Thyroid gland (tissue), 4 donors: ENCODE measurements around the gene GHRHR. TPM values are rescaled to one million over a fixed set of nuclear protein-coding genes. Genes with fewer than 3 reads are reported as not detected.

ENCODE experiments used
- DNase-seq, 2 donors: peaks; one replicate each; pipeline ENCODE4 v3.0.0-alpha.2; 2019
- H3K27ac ChIP-seq, 3 donors: fragments of 200-600 bp; sonication (generic); 1 replicate in 2 of 3; 2 replicates in 1 of 3; pipeline ENCODE4 v1.5.1; 2016 to 2019; ENCODE audit warnings: mild to moderate bottlenecking in 1 of 3, moderate library complexity in 1 of 3
- H3K27me3 ChIP-seq: fragments of 200-600 bp; sonication (generic); one replicate; pipeline ENCODE4 v1.5.1; 2019
- H3K36me3 ChIP-seq, 2 donors: fragments of 200-600 bp; sonication (generic); one replicate each; pipeline ENCODE4 v1.5.1; 2016 to 2019
- H3K4me1 ChIP-seq, 2 donors: fragments of 200-600 bp; sonication (generic); one replicate each; pipeline ENCODE4 v1.5.1; 2017 to 2019
- H3K4me3 ChIP-seq, 3 donors: fragments of 200-600 bp; sonication (generic); replicated peaks in 1 of 3; 1 replicate in 2 of 3; 2 replicates in 1 of 3; pipeline ENCODE4 v1.5.1; 2016; ENCODE audit warnings: mild to moderate bottlenecking in 1 of 3
- H3K9me3 ChIP-seq: fragments of 200-600 bp; sonication (generic); one replicate; pipeline ENCODE4 v1.5.1; 2017
- POLR2A ChIP-seq, 2 donors: fragments of 450-650 bp; IDR thresholded peaks; one replicate each; pipeline ENCODE4 v1.6.1; 2017; ENCODE audit warnings: antibody characterized with exemption in 2 of 2, mild to moderate bottlenecking in 2 of 2, moderate library complexity in 1 of 2
- WGBS, 2 donors: methylation state at CpG; one replicate each; pipeline ENCODE4 v1.1.5; 2017; 5-methylcytosine and 5-hydroxymethylcytosine counted together
- intact Hi-C: fragments of 100-400 bp; cut with DNase I; formaldehyde crosslinking; loops from one replicate; pipeline ENCODE4 v1.15.1; 2023
- total RNA-seq, 4 donors: library from RNA; depleted of rRNA; stranded (reverse); fragments of >200 nt; gene quantifications; one replicate each; pipeline ENCODE4 v1.2.3, GENCODE V29; 2016
- TF ChIP-seq, protein P1 (sequence below), 6 experiments: fragments of 200-600 bp in 3 of 6; fragments of 450-650 bp in 3 of 6; sonication (generic) in 3 of 6; IDR thresholded peaks; one replicate each; pipeline ENCODE4 v1.5.1; 2016 to 2019; ENCODE audit warnings: antibody characterized with exemption in 6 of 6, mild to moderate bottlenecking in 2 of 6, inconsistent platforms in 1 of 6, moderate library complexity in 1 of 6

The GHRHR gene
- total RNA-seq, 4 donors from 2014 or later, result 0.54 TPM; not detected in 3

GRCh38 chr7:30950197-30950596, 13.6 kb upstream of the GHRHR start:
- intact Hi-C loops, result no loop called here
- H3K36me3 ChIP-seq, result no peaks in the 10 kb centered on the region
- DNase-seq, result no peak
- no peaks in the 10 kb centered on the region for H3K27me3 ChIP-seq
- H3K9me3 ChIP-seq, result no peaks in the 10 kb centered on the region
- H3K4me3 ChIP-seq, result no peak overlapping the region
- no peaks in the 10 kb centered on the region for H3K4me1 ChIP-seq
- TF ChIP-seq, protein P1, sequence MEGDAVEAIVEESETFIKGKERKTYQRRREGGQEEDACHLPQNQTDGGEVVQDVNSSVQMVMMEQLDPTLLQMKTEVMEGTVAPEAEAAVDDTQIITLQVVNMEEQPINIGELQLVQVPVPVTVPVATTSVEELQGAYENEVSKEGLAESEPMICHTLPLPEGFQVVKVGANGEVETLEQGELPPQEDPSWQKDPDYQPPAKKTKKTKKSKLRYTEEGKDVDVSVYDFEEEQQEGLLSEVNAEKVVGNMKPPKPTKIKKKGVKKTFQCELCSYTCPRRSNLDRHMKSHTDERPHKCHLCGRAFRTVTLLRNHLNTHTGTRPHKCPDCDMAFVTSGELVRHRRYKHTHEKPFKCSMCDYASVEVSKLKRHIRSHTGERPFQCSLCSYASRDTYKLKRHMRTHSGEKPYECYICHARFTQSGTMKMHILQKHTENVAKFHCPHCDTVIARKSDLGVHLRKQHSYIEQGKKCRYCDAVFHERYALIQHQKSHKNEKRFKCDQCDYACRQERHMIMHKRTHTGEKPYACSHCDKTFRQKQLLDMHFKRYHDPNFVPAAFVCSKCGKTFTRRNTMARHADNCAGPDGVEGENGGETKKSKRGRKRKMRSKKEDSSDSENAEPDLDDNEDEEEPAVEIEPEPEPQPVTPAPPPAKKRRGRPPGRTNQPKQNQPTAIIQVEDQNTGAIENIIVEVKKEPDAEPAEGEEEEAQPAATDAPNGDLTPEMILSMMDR (IDR thresholded peaks at IDR 0.05), result no peak
- no peak overlapping the region for H3K27ac ChIP-seq

GRCh38 chr7:30954914-30955313, 8.8 kb upstream of the GHRHR start:
- 65 to 66% methylated on average over 4 of the region's 4 CpGs for WGBS, 2 donors
- H3K4me3 ChIP-seq, result no peak overlapping the region
- H3K36me3 ChIP-seq, result no peaks in the 10 kb centered on the region
- no peaks in the 10 kb centered on the region for H3K27me3 ChIP-seq
- intact Hi-C loops, result no loop called here
- H3K9me3 ChIP-seq, result no peaks in the 10 kb centered on the region
- no peaks in the 10 kb centered on the region for H3K4me1 ChIP-seq
- no peak for DNase-seq
- H3K27ac ChIP-seq, result no peak overlapping the region
- TF ChIP-seq, protein P1 (IDR thresholded peaks at IDR 0.05), result no peak
- TF ChIP-seq POLR2A (IDR thresholded peaks at IDR 0.05), result no peak

DNA sequence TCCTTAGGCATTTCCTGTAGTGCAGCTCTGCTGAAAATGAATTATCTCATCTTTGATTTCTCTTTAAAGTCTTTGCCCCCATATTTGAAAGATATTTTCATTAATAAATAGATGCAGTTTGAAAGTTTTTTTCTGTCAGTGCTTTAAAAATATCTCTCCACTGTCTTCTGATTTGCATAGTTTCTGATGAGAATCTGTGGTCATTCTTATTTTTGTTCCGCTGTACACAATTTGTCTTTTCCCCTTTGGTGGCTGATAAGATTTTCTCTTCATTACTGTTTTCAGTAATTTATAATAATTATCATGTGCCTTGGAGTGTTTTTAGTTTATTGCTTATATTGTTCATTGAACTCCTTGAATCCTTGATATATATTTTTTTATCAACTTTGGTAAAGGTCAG, 7.0 kb upstream of the GHRHR start:
- Histone ChIP-seq H3K4me1 (no peaks in the 10 kb centered on the region), H3K27me3 (no peaks in the 10 kb centered on the region), H3K36me3 (no peaks in the 10 kb centered on the region), H3K27ac (no peak overlapping the region), H3K4me3 (no peak overlapping the region), H3K9me3 (no peaks in the 10 kb centered on the region)
- intact Hi-C loops, result no loop called here
- no peak for TF ChIP-seq POLR2A (IDR thresholded peaks at IDR 0.05)
- TF ChIP-seq, protein P1 (IDR thresholded peaks at IDR 0.05), result no peak
- WGBS, 2 donors, result 95% methylated on average over 1 of the region's 1 CpG
- DNase-seq, result no peak

- TF ChIP-seq POLR2A (IDR thresholded peaks at IDR 0.05), result no peak
- TF ChIP-seq, protein P1 (IDR thresholded peaks at IDR 0.05), result no peak
- intact Hi-C loops, result no loop called here
- Histone ChIP-seq H3K27me3 (no peaks in the 10 kb centered on the region), H3K27ac (no peak overlapping the region), H3K9me3 (no peaks in the 10 kb centered on the region), H3K36me3 (no peaks in the 10 kb centered on the region), H3K4me1 (no peaks in the 10 kb centered on the region), H3K4me3 (no peak overlapping the region)
- DNase-seq, result no peak
- 73 to 77% methylated on average over 4 of the region's 4 CpGs for WGBS, 2 donors
Observed at GRCh38 chr7:30965372-30965771, 1.6 kb downstream of the GHRHR start.

- intact Hi-C loops, result no loop called here
- 85 to 91% methylated on average over 7 to 8 of the region's 9 CpGs for WGBS, 2 donors
Observed at GRCh38 chr7:30965883-30966282, 2.1 kb downstream of the GHRHR start.

More at GRCh38 chr7:30965883-30966282, 2.1 kb downstream of the GHRHR start:
- no peak for DNase-seq
- Histone ChIP-seq H3K4me3 (no peak overlapping the region), H3K36me3 (no peaks in the 10 kb centered on the region), H3K4me1 (no peaks in the 10 kb centered on the region), H3K9me3 (no peaks in the 10 kb centered on the region), H3K27ac (no peak overlapping the region), H3K27me3 (no peaks in the 10 kb centered on the region)
- no peak for TF ChIP-seq POLR2A (IDR thresholded peaks at IDR 0.05)
- TF ChIP-seq, protein P1 (IDR thresholded peaks at IDR 0.05), result no peak
